DMS79 treated with DMSO at 0.1 percent for 48 hours (cell line): ENCODE measurements around the gene TRIM43.
"Not testable (repeated sequence)": the region's sequence is repeated elsewhere in the genome, so short reads cannot be mapped to it uniquely, and the experiment has no call there.

Source experiments
- DNase-seq: peaks from one replicate; lab custom pipeline; 2025; lab: John Stamatoyannopoulos, UW

The TRIM43 gene

GRCh38 chr2:95641787-95642186 is 50.0 kb downstream of the TRIM43 start:
- DNase-seq: not testable (repeated sequence)

- not testable (repeated sequence) for DNase-seq
Observed at GRCh38 chr2:95642360-95642759, 50.6 kb downstream of the TRIM43 start.

GRCh38 chr2:95642951-95643350 is 51.1 kb downstream of the TRIM43 start:
- not testable (repeated sequence) for DNase-seq

GRCh38 chr2:95645312-95645711 is 53.5 kb downstream of the TRIM43 start:
- DNase-seq: not testable (repeated sequence)

- not testable (repeated sequence) for DNase-seq
Observed at GRCh38 chr2:95646274-95646994, 54.6 kb downstream of the TRIM43 start.

GRCh38 chr2:95648894-95649544 is 57.2 kb downstream of the TRIM43 start:
- not testable (repeated sequence) for DNase-seq
